Stomach (tissue), 4 donors: Measurements from ENCODE around the gene TOX3.

Source experiments
- CTCF ChIP-seq, 7 experiments: fragments of 450-650 bp in 4 of 7; fragments of 200-600 bp in 3 of 7; sonication (generic) in 3 of 7; IDR thresholded peaks; one replicate each; pipeline ENCODE4 v1.5.1; 2016 to 2019; ENCODE audit warnings: antibody characterized with exemption in 7 of 7, control low read depth in 2 of 7, mild to moderate bottlenecking in 1 of 7
- EP300 ChIP-seq: sonication (generic); formaldehyde crosslinking; IDR thresholded peaks from one replicate; pipeline ENCODE4 v1.6.1; 2017; ENCODE audit warnings: antibody characterized with exemption
- POLR2A ChIP-seq, 4 donors: fragments of 450-650 bp; IDR thresholded peaks; one replicate each; pipeline ENCODE4 v1.6.1; 2016; ENCODE audit warnings: antibody characterized with exemption in 4 of 4, control low read depth in 2 of 4, mild to moderate bottlenecking in 1 of 4, moderate library complexity in 1 of 4
- POLR2AphosphoS5 ChIP-seq, 3 donors: sonication (generic); formaldehyde crosslinking; IDR thresholded peaks; one replicate each; pipeline ENCODE4 v1.6.1; 2016; ENCODE audit warnings: antibody characterized with exemption in 3 of 3

- TF ChIP-seq CTCF (IDR thresholded peaks at IDR 0.05) (no peak), POLR2A (IDR thresholded peaks at IDR 0.05) (no peak), POLR2AphosphoS5 (IDR thresholded peaks at IDR 0.05) (no peak), EP300 (no peak)
Measured at GRCh38 chr16:52439171-52439701, 107.7 kb downstream of the TOX3 start.
